Left lung (tissue), 10 donors: Measurements from ENCODE around the gene APOH. TPM values are rescaled to one million over a fixed set of nuclear protein-coding genes. Genes with fewer than 3 reads are reported as not detected.

Source experiments
- ATAC-seq: fragments of 200-7000 bp; cut with Tn5 transposase; one replicate; pipeline ENCODE4 v1.9.1; 2020; ENCODE audit warnings: moderate library complexity
- DNase-seq, 4 donors: peaks; one replicate each; pipeline ENCODE4 v3.0.0-alpha.2; 2013 to 2020
- H3K27ac ChIP-seq, 2 donors: fragments of 200-600 bp; sonication (generic) in 1 of 2; one replicate each; pipeline versions ENCODE4 v1.5.0 to v1.8.0; 2020 to 2021
- H3K27me3 ChIP-seq, 2 donors: fragments of 200-600 bp; sonication (generic) in 1 of 2; one replicate each; pipeline versions ENCODE4 v1.5.0 to v1.8.0; 2020 to 2021
- H3K36me3 ChIP-seq, 2 donors: fragments of 200-600 bp; sonication (generic) in 1 of 2; one replicate each; pipeline versions ENCODE4 v1.5.0 to v1.8.0; 2020 to 2021
- H3K4me1 ChIP-seq, 2 donors: fragments of 200-600 bp; one replicate each; pipeline ENCODE4 v1.8.0; 2021
- H3K4me3 ChIP-seq, 2 donors: fragments of 200-600 bp; sonication (generic) in 1 of 2; one replicate each; pipeline versions ENCODE4 v1.5.0 to v1.8.0; 2020 to 2021; ENCODE audit warnings: mild to moderate bottlenecking in 1 of 2
- H3K9me3 ChIP-seq, 2 donors: fragments of 200-600 bp; sonication (generic) in 1 of 2; one replicate each; pipeline versions ENCODE4 v1.5.0 to v1.8.0; 2020 to 2021
- intact Hi-C, 2 donors: fragments of 100-400 bp; cut with DNase I; formaldehyde crosslinking; loops; one replicate each; pipeline versions ENCODE4 v1.11.2 to v1.14.2; 2022
- polyA plus RNA-seq, 6 donors: library from polyadenylated mRNA; unstranded; fragments of 120-200 nt; gene quantifications; one replicate each; pipeline ENCODE4 v1.2.1, GENCODE V29; 2013; ENCODE audit not compliant: insufficient read length in 6 of 6
- total RNA-seq, 2 donors: library from RNA; stranded (reverse); fragmentation: NEBNext Ultra II Directional; extraction: Animal tissue kit (Norgen Biotek cat#: 25700); gene quantifications; one replicate each; pipeline ENCODE4 v1.2.1, GENCODE V29; 2021
- TF ChIP-seq, protein P1 (sequence below), 2 donors: fragments of 200-600 bp; sonication (generic) in 1 of 2; IDR thresholded peaks; one replicate each; pipeline versions ENCODE4 v1.5.0 to v1.8.0; 2021; ENCODE audit warnings: antibody characterized with exemption in 2 of 2
- donor health status: DM: no; HTN: yes; CAD: no.
- donor health status: DM: no; HTN: no; CAD: no.

Gene APOH
- total and polyA plus RNA-seq, 8 donors = 1.3 to 5.7 (median 2.9) TPM

DNA sequence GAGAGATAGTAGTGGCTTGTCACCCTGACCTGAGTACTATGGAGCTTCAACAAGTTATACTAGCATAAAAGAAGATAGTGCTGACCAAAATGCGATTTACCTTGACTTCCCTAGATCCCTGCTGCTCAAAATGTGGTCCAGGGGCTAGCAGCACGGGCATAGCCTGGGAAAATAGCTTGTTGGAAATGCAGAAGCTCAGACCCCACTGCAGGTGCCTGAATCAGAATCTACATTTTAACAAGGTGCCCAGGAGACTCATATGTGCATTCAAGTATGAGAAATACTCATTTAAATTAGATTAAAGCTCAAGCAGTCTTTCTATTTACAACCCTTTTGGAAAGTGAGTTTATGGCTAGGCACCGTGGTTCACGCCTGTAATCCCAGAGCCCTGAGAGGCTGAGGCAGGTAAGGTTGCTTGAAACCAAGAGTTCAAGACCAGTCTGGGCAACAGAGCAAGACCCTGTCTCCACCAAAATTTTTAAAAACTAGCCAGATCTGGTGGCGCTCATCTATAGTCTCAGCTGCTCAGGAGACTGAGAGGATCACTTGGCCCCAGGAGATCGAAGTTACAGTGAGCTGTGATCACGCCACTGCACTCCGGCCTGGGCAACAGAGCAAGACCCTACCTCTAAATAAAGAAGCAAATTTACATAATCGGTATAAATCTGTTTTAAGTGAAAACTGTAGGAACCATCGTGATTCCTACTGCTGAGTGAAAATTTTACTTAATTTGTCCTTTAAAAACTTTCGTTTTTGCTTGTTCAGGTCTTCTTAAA, 7.3 kb downstream of the APOH start:
- DNase-seq = no peak
- H3K4me1 ChIP-seq = no peaks in the 10 kb centered on the region
- no peaks in the 10 kb centered on the region for H3K9me3 ChIP-seq
- H3K4me3 ChIP-seq = no peak overlapping the region
- TF ChIP-seq, protein P1, sequence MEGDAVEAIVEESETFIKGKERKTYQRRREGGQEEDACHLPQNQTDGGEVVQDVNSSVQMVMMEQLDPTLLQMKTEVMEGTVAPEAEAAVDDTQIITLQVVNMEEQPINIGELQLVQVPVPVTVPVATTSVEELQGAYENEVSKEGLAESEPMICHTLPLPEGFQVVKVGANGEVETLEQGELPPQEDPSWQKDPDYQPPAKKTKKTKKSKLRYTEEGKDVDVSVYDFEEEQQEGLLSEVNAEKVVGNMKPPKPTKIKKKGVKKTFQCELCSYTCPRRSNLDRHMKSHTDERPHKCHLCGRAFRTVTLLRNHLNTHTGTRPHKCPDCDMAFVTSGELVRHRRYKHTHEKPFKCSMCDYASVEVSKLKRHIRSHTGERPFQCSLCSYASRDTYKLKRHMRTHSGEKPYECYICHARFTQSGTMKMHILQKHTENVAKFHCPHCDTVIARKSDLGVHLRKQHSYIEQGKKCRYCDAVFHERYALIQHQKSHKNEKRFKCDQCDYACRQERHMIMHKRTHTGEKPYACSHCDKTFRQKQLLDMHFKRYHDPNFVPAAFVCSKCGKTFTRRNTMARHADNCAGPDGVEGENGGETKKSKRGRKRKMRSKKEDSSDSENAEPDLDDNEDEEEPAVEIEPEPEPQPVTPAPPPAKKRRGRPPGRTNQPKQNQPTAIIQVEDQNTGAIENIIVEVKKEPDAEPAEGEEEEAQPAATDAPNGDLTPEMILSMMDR (IDR thresholded peaks at IDR 0.05) = no peak
- intact Hi-C loops = no loop called here
- no peak overlapping the region for H3K27ac ChIP-seq
- no peaks in the 10 kb centered on the region for H3K36me3 ChIP-seq
- H3K27me3 ChIP-seq = no peaks in the 10 kb centered on the region
- no peak for ATAC-seq

- ATAC-seq = no peak
- intact Hi-C loops = no loop called here
- no peaks in the 10 kb centered on the region for H3K27me3 ChIP-seq
- H3K4me3 ChIP-seq = no peak overlapping the region
- DNase-seq = no peak
- no peaks in the 10 kb centered on the region for H3K4me1 ChIP-seq
- no peaks in the 10 kb centered on the region for H3K36me3 ChIP-seq
- H3K27ac ChIP-seq = no peak overlapping the region
- TF ChIP-seq, protein P1 (IDR thresholded peaks at IDR 0.05) = no peak
- H3K9me3 ChIP-seq = no peaks in the 10 kb centered on the region
Observed at GRCh38 chr17:66221343-66221742, 7.9 kb downstream of the APOH start.

DNA sequence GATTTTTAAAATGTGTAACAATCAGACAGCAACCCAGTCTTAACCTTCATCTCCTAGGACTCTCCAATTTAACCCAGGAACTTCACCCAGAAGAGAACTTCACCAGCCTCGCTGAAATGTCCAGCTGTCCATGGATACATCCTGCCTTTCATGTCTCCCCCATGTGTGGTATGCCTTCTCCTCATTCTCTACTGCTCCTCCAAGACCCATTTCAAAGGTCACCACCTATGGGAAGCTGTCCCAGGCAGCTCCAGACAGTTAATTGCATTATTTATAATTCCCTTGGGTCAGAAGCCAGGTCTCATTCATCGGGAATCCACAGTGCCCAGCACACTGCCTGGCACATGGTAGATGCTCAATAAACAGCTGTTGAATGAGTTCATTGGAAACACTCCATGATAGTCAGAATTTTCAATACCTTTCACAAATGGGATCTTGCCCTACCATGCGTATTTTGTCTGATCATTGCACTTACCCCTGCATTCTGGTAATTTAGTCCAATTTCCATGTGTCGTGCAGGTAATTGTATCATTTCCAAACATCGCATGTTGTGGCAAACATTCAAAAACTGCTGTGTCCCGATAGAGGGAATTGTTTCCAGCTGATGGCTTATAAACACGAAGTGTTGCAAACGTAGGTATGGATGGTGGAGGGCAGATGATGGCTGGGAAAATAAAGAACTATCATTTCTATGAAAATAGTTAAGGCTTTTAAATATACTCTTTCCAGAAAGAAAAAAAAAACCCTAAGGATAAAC, 9.0 kb downstream of the APOH start:
- TF ChIP-seq, protein P1 (IDR thresholded peaks at IDR 0.05) = no peak
- no peaks in the 10 kb centered on the region for H3K27me3 ChIP-seq
- ATAC-seq = no peak
- no peak for DNase-seq
- no peaks in the 10 kb centered on the region for H3K9me3 ChIP-seq
- no peak overlapping the region for H3K4me3 ChIP-seq
- H3K4me1 ChIP-seq = no peaks in the 10 kb centered on the region
- no peaks in the 10 kb centered on the region for H3K36me3 ChIP-seq
- no peak overlapping the region for H3K27ac ChIP-seq
- intact Hi-C loops = no loop called here

GRCh38 chr17:66215529-66215911, 13.7 kb downstream of the APOH start:
- ATAC-seq (no peak), DNase-seq (no peak)
- TF ChIP-seq, protein P1 (IDR thresholded peaks at IDR 0.05) = no peak
- Histone ChIP-seq H3K4me3 (no peak overlapping the region), H3K36me3 (no peaks in the 10 kb centered on the region), H3K9me3 (no peaks in the 10 kb centered on the region), H3K27me3 (no peaks in the 10 kb centered on the region), H3K27ac (no peak overlapping the region), H3K4me1 (no peaks in the 10 kb centered on the region)
- intact Hi-C loops = no loop called here

GRCh38 chr17:66214884-66215528, 14.2 kb downstream of the APOH start:
- no peaks in the 10 kb centered on the region for H3K36me3 ChIP-seq
- TF ChIP-seq, protein P1 (IDR thresholded peaks at IDR 0.05) = no peak
- intact Hi-C loops = no loop called here

More at GRCh38 chr17:66214884-66215528, 14.2 kb downstream of the APOH start:
- Histone ChIP-seq H3K4me3 (no peak overlapping the region), H3K27me3 (no peaks in the 10 kb centered on the region), H3K9me3 (no peaks in the 10 kb centered on the region), H3K4me1 (no peaks in the 10 kb centered on the region), H3K27ac (no peak overlapping the region)
- DNase-seq (no peak), ATAC-seq (no peak)
